H54 (cell line): ENCODE measurements around the gene NECAB3.
A peak's percentile ranks its signal among the peaks of the same experiment; 100 is the strongest.

Experiments
- DNase-seq: peaks from one replicate; pipeline ENCODE4 v3.0.0; 2011; ENCODE audit warnings: low spot score, mixed read lengths; ENCODE audit not compliant: insufficient read length
- FAIRE-seq: peaks from 3 replicates; lab custom pipeline; 2011; peaks lifted over from hg19 to GRCh38; lab: Jason Lieb, UNC
- POLR2A ChIP-seq: IDR thresholded peaks from 2 replicates; pipeline ENCODE4 v1.6.1; 2011; ENCODE audit warnings: low read depth, mild to moderate bottlenecking, low read length

Gene NECAB3

GRCh38 chr20:33688938-33689424 lies 14.8 kb upstream of the NECAB3 start:
- FAIRE-seq (no peak), DNase-seq (no peak)
- no peak for TF ChIP-seq POLR2A

GRCh38 chr20:33687993-33688937 lies 14.0 kb upstream of the NECAB3 start:
- no peak for TF ChIP-seq POLR2A
- no peak for DNase-seq
- FAIRE-seq = no peak

GRCh38 chr20:33687370-33687915 lies 13.2 kb upstream of the NECAB3 start:
- FAIRE-seq (no peak), DNase-seq (no peak)
- TF ChIP-seq POLR2A = no peak

- FAIRE-seq (no peak), DNase-seq (no peak)
- no peak for TF ChIP-seq POLR2A
Measured at GRCh38 chr20:33686984-33687366, 12.7 kb upstream of the NECAB3 start.

GRCh38 chr20:33686100-33686983 lies 12.1 kb upstream of the NECAB3 start, which contains the start of gene E2F1:
Gene E2F1, minus strand, starts transcription at chr20:33686385. Its CDS starts 121 bp downstream, at chr20:33686264.
- FAIRE-seq (no peak), DNase-seq (peak; percentile 98)
- peak; percentile 46; the same call in 1 of the 2 replicates for TF ChIP-seq POLR2A

GRCh38 chr20:33685328-33686099 lies 11.3 kb upstream of the NECAB3 start:
- no peak for FAIRE-seq
- DNase-seq = no peak
- 0 out of 2 replicates have a peak, but pooled peaks have one; percentile 16 for TF ChIP-seq POLR2A

- no peak for DNase-seq
- no peak for FAIRE-seq
- TF ChIP-seq POLR2A = peak; percentile 6; the same call in 1 of the 2 replicates
Measured at GRCh38 chr20:33684533-33685327, 10.5 kb upstream of the NECAB3 start.

GRCh38 chr20:33681728-33682353 lies 7.6 kb upstream of the NECAB3 start:
- TF ChIP-seq POLR2A = no peak
- DNase-seq (no peak), FAIRE-seq (no peak)

GRCh38 chr20:33681288-33681687 lies 7.1 kb upstream of the NECAB3 start:
- FAIRE-seq (no peak), DNase-seq (no peak)
- no peak for TF ChIP-seq POLR2A

GRCh38 chr20:33680686-33681085 lies 6.5 kb upstream of the NECAB3 start:
- TF ChIP-seq POLR2A = no peak
- no peak for DNase-seq
- FAIRE-seq = no peak

- FAIRE-seq (no peak), DNase-seq (no peak)
- TF ChIP-seq POLR2A = no peak
Measured at GRCh38 chr20:33679758-33680485, 5.7 kb upstream of the NECAB3 start.
